AG10803 (cell line): ENCODE measurements around the gene OSBPL6.
A peak's percentile ranks its signal among the peaks of the same experiment; 100 is the strongest.
"Not testable (repeated sequence)": the region's sequence is repeated elsewhere in the genome, so short reads cannot be mapped to it uniquely, and the experiment has no call there.

Experiments
- DNase-seq: peaks from one replicate; pipeline ENCODE4 v3.0.0; 2010; ENCODE audit warnings: low read depth
- H3K4me3 ChIP-seq: 2 replicates; pipeline ENCODE4 v1.5.1; 2011; ENCODE audit warnings: mild to moderate bottlenecking, low read length, control low read depth
- TF ChIP-seq, protein P1 (sequence below): conservative IDR thresholded peaks from 2 replicates; pipeline ENCODE4 v1.5.1; 2011; ENCODE audit warnings: mild to moderate bottlenecking, low read length, control low read depth, inconsistent platforms

OSBPL6 gene

DNA sequence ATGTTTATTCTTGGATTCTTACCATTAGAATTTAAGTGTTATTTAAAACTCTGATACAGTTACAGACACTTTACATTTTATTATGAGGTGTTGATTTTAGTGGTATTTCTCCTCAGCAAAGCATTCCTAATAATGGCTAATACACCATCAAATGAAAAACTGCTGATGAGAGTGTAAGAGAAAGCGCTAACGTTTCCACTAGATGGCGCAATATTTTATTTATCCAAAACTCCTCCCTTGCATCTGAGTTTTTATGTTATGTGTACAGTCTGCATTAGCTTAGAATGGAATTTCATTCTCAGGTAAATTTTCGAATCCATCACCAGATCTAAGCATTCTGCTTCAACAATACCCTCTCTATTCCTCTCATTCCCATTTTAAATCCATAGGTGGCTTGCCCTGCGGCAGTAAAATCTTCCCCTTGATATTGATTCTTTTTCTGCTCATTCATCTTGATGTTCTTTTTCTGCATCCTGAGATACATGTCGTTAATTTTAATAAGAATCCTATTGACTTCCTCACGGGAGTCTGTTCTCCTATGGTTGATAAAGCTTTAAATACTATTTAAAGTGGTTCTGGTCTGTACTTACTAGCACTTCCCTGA is 202.8 kb downstream of the OSBPL6 start:
- no peak overlapping the region for H3K4me3 ChIP-seq
- DNase-seq: peak; percentile 53
- TF ChIP-seq, protein P1, sequence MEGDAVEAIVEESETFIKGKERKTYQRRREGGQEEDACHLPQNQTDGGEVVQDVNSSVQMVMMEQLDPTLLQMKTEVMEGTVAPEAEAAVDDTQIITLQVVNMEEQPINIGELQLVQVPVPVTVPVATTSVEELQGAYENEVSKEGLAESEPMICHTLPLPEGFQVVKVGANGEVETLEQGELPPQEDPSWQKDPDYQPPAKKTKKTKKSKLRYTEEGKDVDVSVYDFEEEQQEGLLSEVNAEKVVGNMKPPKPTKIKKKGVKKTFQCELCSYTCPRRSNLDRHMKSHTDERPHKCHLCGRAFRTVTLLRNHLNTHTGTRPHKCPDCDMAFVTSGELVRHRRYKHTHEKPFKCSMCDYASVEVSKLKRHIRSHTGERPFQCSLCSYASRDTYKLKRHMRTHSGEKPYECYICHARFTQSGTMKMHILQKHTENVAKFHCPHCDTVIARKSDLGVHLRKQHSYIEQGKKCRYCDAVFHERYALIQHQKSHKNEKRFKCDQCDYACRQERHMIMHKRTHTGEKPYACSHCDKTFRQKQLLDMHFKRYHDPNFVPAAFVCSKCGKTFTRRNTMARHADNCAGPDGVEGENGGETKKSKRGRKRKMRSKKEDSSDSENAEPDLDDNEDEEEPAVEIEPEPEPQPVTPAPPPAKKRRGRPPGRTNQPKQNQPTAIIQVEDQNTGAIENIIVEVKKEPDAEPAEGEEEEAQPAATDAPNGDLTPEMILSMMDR: peak; percentile 75

DNA sequence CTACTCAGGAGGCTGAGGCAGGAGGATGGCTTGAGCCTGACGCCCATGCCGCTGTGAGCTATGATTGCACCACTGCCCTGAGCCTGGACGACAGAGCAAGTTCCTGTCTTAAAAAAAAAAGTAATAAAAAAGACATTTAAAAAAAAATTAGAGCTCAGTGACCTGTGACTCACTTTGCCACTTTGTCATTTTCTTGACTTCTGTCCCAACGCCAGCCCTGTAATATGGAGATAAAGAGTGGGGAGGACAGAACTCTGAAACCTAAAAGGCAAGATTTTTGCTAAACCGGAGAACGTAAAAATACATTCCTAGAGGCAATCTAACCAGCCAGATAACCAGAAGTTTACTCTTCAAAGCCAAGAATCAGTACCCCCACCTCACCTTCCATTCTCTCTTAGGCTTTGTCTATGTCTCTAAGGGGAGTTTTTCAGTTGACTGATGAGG is 207.7 kb downstream of the OSBPL6 start:
- no peak for DNase-seq
- TF ChIP-seq, protein P1: no peak
- no peak overlapping the region for H3K4me3 ChIP-seq

DNA sequence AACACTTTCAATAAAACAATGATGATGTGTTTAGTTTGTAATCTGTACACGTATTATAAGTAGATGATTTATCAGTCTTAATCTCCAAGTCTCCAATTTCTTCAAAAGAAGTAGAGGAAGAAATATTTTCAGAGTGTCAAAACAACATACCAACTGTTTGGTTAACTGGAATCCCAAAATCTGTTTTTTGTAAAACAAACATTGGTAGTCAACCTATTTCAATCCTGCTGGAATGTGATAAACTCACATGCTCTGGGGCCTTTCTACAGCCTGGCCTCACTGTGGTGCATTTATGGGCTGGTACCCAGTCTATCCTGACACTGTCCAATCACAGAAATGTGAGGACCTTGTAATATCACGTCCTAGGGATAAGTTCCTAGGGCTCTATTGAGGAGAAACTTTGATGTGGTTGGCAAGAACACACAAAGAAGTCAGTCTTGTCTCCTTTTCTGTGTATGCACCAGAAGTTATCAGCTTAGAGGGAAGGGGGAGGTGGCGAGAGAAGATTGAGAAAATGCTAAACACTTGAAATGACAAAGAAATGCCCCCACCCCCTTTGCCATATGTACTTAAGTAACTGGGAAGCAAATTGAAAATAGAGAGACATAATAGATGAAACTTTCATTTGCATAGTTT is 209.5 kb downstream of the OSBPL6 start:
- H3K4me3 ChIP-seq: no peak overlapping the region
- peak; percentile 60 for DNase-seq
- TF ChIP-seq, protein P1: no peak

DNA sequence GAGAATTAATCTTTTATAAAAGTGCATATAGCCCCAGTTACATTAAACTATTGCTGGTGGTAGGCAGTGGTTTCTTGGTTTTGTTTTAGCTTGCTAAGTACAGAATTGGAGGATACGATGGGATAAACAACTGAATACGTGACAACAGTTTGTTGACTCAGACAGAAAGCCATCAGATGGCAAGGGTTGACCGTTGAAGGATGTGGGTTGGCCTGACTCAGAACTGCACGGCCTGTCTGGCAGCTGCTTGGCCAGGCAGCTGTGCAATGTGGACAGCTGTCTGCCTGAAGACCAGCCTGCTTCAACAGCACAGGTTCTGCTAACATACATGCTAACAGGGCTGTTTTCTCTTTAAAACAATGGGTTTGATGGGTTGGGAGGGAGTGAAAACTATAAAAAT is 210.1 kb downstream of the OSBPL6 start:
- DNase-seq: peak; percentile 86
- TF ChIP-seq, protein P1: no peak
- H3K4me3 ChIP-seq: no peak overlapping the region

DNA sequence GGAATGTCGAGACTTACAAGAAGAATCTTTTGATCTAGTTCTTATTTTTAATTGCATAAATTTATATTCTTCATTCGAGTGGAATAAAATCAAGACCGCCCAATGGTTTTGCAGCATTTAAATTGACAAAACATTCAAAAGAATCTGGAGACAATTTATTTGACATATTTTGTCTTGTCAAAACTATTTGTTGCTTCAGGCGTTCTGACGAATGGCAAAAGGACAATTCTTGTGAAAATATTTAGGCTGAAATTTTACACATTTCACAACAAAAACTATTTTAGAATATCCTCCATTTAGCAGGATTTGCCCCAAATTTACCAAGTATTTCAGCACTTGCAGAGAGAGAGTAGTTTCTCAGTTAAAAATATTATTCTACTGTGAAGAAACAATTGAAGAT is 214.9 kb downstream of the OSBPL6 start:
- DNase-seq: no peak
- H3K4me3 ChIP-seq: no peak overlapping the region
- TF ChIP-seq, protein P1: no peak

DNA sequence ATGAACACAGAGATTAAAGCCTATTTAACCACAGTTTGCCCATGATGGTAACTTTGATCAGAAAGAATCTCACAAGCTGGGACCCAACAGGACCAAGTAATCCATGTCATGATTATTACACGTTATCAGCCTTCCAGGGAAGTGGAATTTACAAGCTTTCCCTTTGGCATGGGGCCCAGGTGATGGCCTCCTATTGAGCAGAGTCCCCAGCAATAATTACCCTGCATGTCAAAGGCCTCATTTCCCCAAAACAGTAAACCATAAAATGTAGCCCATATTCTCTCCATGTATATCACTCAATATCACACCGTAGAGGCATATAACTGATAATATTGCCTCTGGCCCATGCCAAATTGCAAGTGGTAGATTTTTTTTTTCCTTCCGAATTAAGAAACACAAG is 217.7 kb downstream of the OSBPL6 start:
- no peak for DNase-seq
- TF ChIP-seq, protein P1: no peak

DNA sequence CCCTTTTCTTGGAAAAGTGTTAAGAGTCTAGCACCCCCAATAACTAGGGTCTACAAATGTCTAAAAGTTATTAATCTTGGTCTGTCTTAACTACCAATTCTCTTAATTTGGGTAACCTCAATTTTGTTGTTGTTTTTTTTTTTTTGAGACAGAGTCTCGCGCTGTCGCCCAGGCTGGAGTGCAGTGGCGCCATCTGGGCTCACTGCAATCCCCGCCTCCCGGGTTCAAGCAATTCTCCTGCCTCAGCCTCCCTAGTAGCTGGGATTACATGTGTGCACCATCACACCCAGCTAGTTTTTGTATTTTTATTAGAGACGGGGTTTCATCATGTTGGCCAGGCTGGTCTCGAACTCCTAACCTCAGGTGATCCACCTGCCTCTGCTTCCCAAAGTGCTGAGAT is 218.1 kb downstream of the OSBPL6 start:
- not testable (repeated sequence) for H3K4me3 ChIP-seq, DNase-seq

More for the DNA sequence above, 217.7 kb downstream of the OSBPL6 start:
- H3K4me3 ChIP-seq: no peak overlapping the region
